ENCODE data around the gene IRF2BPL.

DNA sequence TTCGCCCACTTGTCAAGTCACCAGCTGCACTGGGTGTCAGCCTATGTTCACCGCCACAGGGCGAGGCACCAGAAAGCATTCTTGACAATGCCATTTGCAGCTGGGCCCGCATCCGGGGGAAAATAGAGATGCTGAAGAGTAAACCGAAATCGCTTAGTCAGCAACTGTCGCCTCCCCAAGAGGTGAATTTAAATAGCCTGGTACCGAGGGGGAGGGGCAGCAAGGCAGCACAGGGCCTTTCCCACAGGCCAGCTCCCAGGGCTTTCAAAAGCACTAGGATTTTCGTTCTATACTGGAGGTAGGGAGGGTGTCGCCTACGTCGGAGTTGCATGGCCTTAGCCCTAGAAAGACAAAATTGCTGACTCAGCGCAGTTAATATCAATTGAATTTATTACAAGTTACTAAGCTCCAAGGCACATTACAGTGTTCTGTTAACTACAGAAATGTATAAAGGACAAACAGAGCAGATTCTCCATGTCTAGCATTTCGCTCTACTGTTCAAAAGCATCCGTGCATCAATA, 4.3 kb downstream of the IRF2BPL start:
- TF ChIP-seq, protein P1, sequence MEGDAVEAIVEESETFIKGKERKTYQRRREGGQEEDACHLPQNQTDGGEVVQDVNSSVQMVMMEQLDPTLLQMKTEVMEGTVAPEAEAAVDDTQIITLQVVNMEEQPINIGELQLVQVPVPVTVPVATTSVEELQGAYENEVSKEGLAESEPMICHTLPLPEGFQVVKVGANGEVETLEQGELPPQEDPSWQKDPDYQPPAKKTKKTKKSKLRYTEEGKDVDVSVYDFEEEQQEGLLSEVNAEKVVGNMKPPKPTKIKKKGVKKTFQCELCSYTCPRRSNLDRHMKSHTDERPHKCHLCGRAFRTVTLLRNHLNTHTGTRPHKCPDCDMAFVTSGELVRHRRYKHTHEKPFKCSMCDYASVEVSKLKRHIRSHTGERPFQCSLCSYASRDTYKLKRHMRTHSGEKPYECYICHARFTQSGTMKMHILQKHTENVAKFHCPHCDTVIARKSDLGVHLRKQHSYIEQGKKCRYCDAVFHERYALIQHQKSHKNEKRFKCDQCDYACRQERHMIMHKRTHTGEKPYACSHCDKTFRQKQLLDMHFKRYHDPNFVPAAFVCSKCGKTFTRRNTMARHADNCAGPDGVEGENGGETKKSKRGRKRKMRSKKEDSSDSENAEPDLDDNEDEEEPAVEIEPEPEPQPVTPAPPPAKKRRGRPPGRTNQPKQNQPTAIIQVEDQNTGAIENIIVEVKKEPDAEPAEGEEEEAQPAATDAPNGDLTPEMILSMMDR (IDR thresholded peaks at IDR 0.05): no peak
- TF ChIP-seq, protein P2, sequence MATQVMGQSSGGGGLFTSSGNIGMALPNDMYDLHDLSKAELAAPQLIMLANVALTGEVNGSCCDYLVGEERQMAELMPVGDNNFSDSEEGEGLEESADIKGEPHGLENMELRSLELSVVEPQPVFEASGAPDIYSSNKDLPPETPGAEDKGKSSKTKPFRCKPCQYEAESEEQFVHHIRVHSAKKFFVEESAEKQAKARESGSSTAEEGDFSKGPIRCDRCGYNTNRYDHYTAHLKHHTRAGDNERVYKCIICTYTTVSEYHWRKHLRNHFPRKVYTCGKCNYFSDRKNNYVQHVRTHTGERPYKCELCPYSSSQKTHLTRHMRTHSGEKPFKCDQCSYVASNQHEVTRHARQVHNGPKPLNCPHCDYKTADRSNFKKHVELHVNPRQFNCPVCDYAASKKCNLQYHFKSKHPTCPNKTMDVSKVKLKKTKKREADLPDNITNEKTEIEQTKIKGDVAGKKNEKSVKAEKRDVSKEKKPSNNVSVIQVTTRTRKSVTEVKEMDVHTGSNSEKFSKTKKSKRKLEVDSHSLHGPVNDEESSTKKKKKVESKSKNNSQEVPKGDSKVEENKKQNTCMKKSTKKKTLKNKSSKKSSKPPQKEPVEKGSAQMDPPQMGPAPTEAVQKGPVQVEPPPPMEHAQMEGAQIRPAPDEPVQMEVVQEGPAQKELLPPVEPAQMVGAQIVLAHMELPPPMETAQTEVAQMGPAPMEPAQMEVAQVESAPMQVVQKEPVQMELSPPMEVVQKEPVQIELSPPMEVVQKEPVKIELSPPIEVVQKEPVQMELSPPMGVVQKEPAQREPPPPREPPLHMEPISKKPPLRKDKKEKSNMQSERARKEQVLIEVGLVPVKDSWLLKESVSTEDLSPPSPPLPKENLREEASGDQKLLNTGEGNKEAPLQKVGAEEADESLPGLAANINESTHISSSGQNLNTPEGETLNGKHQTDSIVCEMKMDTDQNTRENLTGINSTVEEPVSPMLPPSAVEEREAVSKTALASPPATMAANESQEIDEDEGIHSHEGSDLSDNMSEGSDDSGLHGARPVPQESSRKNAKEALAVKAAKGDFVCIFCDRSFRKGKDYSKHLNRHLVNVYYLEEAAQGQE (IDR thresholded peaks at IDR 0.05; ENCODE audit: insufficient read depth in 1 of 2, low read depth in 2 of 2, low read length in 1 of 2): no peak
- TF ChIP-seq POLR2AphosphoS5 (IDR thresholded peaks at IDR 0.05; ENCODE audit: low read depth, low read length): peak; percentile 24; the same call in 1 of the 2 replicates
- no peak for TF ChIP-seq TCF7L2 (IDR thresholded peaks at IDR 0.05; ENCODE audit: low read depth, low read length)
- no peak for TF ChIP-seq SIN3A (IDR thresholded peaks at IDR 0.05; ENCODE audit: borderline replicate concordance, insufficient read depth, low read depth, low read length)

Measured in Panc1 (cell line).